HUES48 (cell line): Measurements from ENCODE around the gene EEF1AKMT3.

Source experiments
- H3K27ac ChIP-seq: one replicate; pipeline ENCODE4 v1.7.0; 2013; ENCODE audit warnings: low read depth, low read length, inconsistent platforms
- H3K27me3 ChIP-seq: 2 replicates; pipeline ENCODE4 v1.6.1; 2013; ENCODE audit warnings: mild to moderate bottlenecking, low read length; ENCODE audit not compliant: control insufficient read depth, insufficient read depth
- H3K36me3 ChIP-seq: 2 replicates; pipeline ENCODE4 v1.6.1; 2013; ENCODE audit warnings: low read length; ENCODE audit not compliant: control insufficient read depth, insufficient read depth
- H3K4me1 ChIP-seq: 2 replicates; pipeline ENCODE4 v1.6.1; 2013; ENCODE audit warnings: mild to moderate bottlenecking, low read length; ENCODE audit not compliant: control insufficient read depth, insufficient read depth
- H3K4me3 ChIP-seq: 2 replicates; pipeline ENCODE4 v1.5.1; 2013; ENCODE audit warnings: mild to moderate bottlenecking, low read depth, low read length
- H3K9ac ChIP-seq: 2 replicates; pipeline ENCODE4 v1.6.1; 2013; ENCODE audit warnings: mild to moderate bottlenecking, low read depth, low read length, moderate library complexity
- H3K9me3 ChIP-seq: 2 replicates; pipeline ENCODE4 v1.6.1; 2013; ENCODE audit warnings: low read length; ENCODE audit not compliant: control insufficient read depth, insufficient read depth

The EEF1AKMT3 gene

GRCh38 chr12:57753756-57754337 lies 18.6 kb upstream of the EEF1AKMT3 start:
- H3K4me3 ChIP-seq, result peak overlapping the region; percentile 79
- H3K4me1 ChIP-seq, result peaks cover 26% of the 10 kb centered on the region
- no peaks in the 10 kb centered on the region for H3K9me3 ChIP-seq
- no peak overlapping the region for H3K9ac ChIP-seq
- H3K36me3 ChIP-seq, result peaks cover 19% of the 10 kb centered on the region
- H3K27ac ChIP-seq, result no peak overlapping the region
- H3K27me3 ChIP-seq, result peaks cover 44% of the 10 kb centered on the region

DNA sequence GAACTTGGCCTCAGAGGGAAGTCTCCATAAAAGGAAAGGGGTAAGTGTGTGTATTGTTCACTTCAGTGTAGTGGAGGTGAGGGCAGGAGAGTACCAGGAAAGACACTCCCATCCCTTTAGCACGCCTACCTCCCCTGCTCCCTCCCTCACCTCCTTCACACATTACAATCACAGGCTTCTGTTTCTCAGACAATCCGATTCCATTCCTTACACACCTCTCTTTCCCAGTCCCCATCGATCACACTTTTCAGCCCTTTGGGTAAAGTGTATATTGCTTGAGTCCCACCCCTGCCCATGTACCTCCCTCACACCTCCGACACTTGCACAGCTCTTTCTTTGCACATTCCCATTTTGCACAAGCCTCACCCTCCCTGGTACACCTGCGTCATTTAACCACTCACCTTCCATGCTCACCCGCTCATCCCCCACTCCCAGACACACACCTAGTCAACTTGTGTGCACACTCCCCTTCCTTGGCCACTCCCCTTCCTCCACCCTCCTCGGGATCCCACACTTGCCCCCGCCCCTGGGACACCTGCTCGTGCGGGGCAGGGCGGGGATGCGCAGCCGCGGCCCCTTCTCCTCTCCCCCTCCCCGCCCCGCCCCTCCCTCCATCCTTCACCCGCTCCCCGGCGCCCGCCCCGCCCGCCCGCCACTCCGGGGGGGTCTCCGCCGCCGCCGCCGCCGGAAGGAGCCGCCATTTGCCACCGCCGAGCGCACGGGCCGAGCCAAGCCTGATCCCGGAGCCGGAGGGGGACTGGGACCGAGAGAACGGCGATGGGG lies 17.8 kb upstream of the EEF1AKMT3 start, which contains the start of gene MARCHF9:
MARCHF9 (plus strand) TSS at position 693 of the 783 bp plus-strand sequence. CDS start 426 bp downstream, outside the sequence.
- no peak within 1 kb of the TSS for H3K27ac ChIP-seq
- peaks cover 26% of the 10 kb centered on the region for H3K4me1 ChIP-seq
- peaks cover 44% of the 10 kb centered on the region for H3K27me3 ChIP-seq
- H3K36me3 ChIP-seq, result peaks cover 11% of the 10 kb centered on the region
- no peaks in the 10 kb centered on the region for H3K9me3 ChIP-seq
- H3K4me3 ChIP-seq, result peak within 1 kb of the TSS; percentile 79
- no peak within 1 kb of the TSS for H3K9ac ChIP-seq

DNA sequence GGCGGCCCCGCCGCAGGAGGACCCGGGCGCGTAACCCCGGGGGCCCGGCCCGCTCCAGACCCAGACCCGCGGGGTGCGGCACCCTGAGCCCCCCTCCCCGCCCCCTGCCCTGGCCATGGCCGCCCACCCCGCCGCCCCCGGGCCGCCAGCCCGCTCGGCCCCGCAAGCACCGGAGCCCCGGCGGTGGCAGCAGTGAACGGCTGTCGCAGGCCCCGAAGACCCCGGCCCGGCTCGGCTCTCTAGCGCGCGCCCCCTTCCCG lies 17.3 kb upstream of the EEF1AKMT3 start:
- peaks cover 9% of the 10 kb centered on the region for H3K36me3 ChIP-seq
- peak overlapping the region; percentile 50; the same call in 1 of the 2 replicates for H3K4me3 ChIP-seq
- peaks cover 26% of the 10 kb centered on the region for H3K4me1 ChIP-seq
- H3K9me3 ChIP-seq, result no peaks in the 10 kb centered on the region
- no peak overlapping the region for H3K27ac ChIP-seq
- peaks cover 44% of the 10 kb centered on the region for H3K27me3 ChIP-seq
- H3K9ac ChIP-seq, result no peak overlapping the region

DNA sequence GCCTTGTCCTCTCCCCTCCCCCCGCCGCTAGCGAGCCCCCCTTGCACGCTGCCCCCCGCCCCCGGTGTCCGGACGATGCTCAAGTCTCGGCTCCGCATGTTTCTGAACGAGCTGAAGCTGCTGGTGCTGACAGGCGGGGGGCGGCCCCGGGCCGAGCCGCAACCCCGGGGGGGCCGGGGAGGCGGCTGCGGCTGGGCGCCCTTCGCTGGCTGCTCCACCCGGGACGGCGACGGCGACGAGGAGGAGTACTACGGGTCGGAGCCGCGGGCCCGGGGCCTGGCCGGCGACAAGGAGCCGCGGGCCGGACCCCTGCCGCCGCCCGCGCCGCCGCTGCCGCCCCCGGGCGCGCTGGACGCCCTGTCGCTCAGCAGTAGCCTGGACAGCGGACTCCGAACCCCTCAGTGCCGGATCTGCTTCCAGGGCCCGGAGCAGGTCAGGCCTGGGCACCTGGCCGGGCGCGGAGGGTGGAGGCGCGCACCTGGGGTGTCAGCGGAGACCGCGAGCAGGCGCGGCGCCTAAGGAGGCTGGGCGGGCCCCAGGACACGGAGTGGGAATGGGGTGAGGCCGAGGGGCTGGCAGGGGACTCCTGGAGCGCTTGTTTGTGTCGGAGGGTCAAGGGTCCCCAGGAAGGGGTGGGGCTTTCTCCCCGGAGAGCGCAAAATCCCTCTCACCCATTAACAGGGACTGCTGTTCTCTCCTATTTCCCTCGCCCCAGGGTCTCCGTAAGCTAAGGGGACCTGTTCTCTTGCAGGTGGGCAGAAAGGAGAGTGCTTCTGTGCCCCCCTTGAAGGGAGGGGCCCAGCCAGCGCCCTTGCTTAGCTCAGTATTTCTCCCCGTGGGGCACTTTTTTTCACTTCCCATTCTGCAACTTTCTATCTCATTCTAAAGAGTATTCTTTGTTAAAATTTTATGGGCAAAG lies 16.7 kb upstream of the EEF1AKMT3 start:
- Histone ChIP-seq H3K9me3 (no peaks in the 10 kb centered on the region), H3K27ac (no peak overlapping the region), H3K27me3 (peaks cover 44% of the 10 kb centered on the region), H3K9ac (no peak overlapping the region), H3K36me3 (peaks cover 4% of the 10 kb centered on the region), H3K4me3 (peak overlapping the region; percentile 54), H3K4me1 (peaks cover 24% of the 10 kb centered on the region)

DNA sequence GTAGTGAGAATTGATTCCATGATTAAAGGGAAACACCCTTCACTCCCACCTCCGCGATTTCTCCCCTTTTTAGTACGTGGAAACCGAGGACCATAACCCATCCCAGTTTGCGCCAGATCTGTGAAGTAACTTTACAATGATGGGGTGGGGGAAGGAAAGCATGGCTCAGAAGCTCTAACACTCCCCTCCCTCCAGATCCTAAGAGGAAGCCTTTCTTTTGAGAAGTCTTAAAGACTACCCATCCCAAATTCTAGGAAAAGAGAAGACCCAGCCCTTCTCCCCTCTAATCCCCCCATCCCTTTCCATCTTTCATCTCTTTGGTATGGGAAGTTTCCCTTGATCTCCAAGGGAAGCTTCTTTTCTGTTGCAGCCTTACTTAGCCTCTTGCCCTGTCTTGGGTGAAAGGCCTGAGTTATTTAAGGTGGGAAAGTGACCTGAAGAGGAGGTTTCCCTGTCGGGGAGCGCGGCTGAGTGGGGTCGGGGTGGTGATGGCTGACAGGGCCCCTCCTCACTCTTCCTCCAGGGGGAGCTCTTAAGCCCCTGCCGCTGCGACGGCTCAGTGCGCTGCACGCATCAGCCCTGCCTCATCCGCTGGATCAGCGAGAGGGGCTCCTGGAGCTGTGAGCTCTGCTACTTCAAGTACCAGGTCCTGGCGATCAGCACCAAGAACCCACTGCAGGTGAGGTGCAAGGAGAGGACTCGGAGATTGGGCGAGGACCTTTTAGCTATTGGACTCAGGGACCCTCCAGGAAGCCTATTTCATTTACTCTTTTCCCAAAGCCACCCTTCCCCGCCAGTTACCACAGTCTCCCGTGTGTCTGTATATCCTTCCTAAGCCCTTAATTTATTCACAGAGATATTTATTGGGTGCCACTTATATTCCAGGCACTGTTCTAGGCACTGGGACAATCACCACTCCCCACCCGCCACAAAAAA lies 15.7 kb upstream of the EEF1AKMT3 start:
- Histone ChIP-seq H3K9me3 (no peaks in the 10 kb centered on the region), H3K4me3 (peak overlapping the region; percentile 54), H3K36me3 (no peaks in the 10 kb centered on the region), H3K4me1 (peaks cover 18% of the 10 kb centered on the region), H3K27ac (no peak overlapping the region), H3K27me3 (peaks cover 44% of the 10 kb centered on the region), H3K9ac (no peak overlapping the region)

GRCh38 chr12:57757771-57758170 lies 14.6 kb upstream of the EEF1AKMT3 start:
- no peaks in the 10 kb centered on the region for H3K9me3 ChIP-seq
- peaks cover 49% of the 10 kb centered on the region for H3K27me3 ChIP-seq
- H3K4me3 ChIP-seq, result no peak overlapping the region
- no peak overlapping the region for H3K27ac ChIP-seq
- no peak overlapping the region for H3K9ac ChIP-seq
- no peaks in the 10 kb centered on the region for H3K36me3 ChIP-seq
- H3K4me1 ChIP-seq, result peaks cover 16% of the 10 kb centered on the region

DNA sequence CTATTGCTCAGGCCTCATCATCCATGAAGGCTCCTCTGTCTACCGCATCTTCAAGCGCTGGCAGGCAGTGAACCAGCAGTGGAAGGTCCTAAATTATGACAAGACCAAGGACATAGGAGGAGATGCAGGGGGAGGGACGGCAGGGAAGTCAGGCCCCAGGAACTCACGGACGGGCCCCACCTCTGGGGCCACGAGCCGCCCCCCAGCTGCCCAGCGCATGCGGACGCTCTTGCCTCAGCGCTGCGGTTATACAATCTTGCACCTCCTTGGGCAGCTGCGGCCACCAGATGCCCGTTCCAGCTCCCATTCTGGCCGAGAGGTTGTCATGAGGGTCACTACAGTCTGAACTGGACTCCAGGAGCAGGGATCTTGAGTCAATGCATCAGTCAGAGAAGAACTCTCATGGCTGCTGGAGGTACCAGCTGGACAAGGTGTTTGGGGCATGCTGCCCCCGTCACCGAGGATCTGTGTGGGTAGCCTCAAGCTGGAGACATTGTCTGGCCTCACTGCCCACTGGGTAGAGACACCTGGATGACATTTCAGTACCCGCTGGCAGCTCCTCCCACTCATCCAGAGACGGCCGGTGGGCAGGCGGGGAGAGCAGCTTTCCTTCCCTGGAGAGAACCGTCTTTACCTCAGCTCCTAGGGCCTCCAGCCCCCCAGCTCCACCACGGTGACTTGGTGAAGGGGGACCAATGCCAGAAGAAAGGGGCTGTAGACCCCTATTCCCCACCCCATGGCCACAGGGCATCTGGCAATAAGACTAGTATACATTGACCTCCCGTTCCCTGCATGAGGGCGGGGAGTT lies 13.7 kb upstream of the EEF1AKMT3 start:
- no peak overlapping the region for H3K9ac ChIP-seq
- H3K36me3 ChIP-seq, result no peaks in the 10 kb centered on the region
- H3K27me3 ChIP-seq, result peaks cover 52% of the 10 kb centered on the region
- H3K4me3 ChIP-seq, result no peak overlapping the region
- H3K4me1 ChIP-seq, result peaks cover 15% of the 10 kb centered on the region
- H3K27ac ChIP-seq, result no peak overlapping the region
- H3K9me3 ChIP-seq, result no peaks in the 10 kb centered on the region

DNA sequence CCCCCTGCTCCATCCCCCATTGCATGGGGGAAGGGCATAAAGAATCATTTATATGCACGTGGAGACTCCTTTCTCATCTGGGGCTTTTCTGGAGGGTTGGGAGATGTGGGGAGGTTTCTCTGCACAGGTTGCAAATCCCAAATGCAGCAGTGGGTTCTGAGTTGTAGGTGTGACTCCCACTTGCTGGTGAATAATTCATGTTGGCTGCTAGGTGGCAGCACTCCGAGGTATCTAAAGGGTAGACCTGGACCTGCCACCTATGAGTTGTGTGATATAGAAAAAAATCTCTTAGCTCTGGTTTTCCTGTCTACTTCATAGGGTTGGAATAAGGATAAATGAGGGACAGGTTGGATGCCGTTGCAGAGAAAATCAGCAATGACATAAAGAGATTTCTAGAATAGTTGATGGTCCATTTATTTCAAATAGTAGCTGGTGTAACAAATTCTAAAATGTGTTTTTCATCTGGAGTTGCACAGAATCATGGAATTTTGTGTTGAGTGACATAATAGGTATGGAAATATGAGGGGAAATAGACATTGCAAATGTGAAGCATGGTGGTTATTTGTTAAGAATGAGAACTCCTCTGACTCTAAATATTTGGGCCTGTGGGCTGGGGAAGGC lies 12.9 kb upstream of the EEF1AKMT3 start:
- Histone ChIP-seq H3K9me3 (no peaks in the 10 kb centered on the region), H3K4me1 (peaks cover 16% of the 10 kb centered on the region), H3K27me3 (peaks cover 53% of the 10 kb centered on the region), H3K9ac (no peak overlapping the region), H3K36me3 (no peaks in the 10 kb centered on the region), H3K4me3 (no peak overlapping the region), H3K27ac (no peak overlapping the region)

GRCh38 chr12:57760347-57760982 lies 11.9 kb upstream of the EEF1AKMT3 start:
- H3K27ac ChIP-seq, result no peak overlapping the region
- H3K27me3 ChIP-seq, result peaks cover 60% of the 10 kb centered on the region
- peaks cover 21% of the 10 kb centered on the region for H3K4me1 ChIP-seq
- no peak overlapping the region for H3K4me3 ChIP-seq
- no peaks in the 10 kb centered on the region for H3K9me3 ChIP-seq
- no peak overlapping the region for H3K9ac ChIP-seq
- H3K36me3 ChIP-seq, result no peaks in the 10 kb centered on the region
